COLO668 (cell line): ENCODE measurements around the gene SCGB1C2.
A peak's percentile ranks its signal among the peaks of the same experiment; 100 is the strongest.

Experiments
- DNase-seq: peaks from one replicate; lab custom pipeline; 2025; ENCODE audit not compliant: unreplicated experiment; lab: John Stamatoyannopoulos, UW

Gene SCGB1C2

DNA sequence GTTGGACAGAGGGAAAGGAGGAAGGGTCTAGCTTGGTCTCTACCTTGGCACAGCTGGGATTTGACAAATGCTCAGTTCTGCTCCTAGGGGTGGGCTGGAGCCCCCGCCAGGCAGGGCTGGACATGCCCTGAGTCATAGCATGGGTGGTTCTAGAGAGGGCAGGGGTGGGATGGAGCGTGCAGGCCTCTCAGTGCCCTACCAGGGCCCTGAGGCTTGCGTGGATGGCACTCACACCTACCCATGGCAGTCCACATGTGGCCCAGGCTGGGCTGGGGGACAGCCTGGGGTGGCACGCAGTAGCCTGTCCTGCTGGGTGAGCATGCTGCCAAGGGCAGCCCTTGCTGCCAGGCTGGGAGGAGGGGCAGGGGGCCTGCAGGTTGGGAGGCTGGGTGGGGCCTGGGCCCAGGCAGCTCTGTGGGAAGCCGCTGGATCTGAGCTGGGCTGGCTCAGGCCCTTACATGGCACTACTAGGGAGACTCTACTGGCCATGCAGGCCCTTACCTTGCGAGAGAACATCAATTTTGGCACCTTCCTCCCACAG is 32.8 kb downstream of the SCGB1C2 start:
- no peak for DNase-seq

- DNase-seq = no peak
Observed at GRCh38 chr17:171871-172270, 34.5 kb downstream of the SCGB1C2 start.

DNA sequence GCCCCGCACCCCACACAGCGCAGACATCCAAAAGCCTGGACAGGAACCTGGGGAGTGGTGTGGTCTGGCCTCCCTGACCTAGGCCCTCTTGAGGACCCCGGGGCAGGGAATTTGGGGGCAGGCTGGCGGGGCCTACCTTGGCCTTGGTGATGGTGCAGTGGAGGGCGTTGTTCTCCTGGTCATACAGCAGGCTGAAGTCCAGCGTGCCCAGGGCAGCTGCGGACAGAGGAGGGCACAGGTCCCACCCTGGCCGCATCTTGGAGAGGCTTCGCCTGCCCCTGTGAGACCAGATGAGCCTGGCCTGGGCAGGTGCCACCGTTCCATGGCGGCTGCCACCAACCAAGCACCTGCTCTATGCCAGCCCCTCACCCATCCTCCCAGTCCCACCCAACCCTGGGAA is 35.0 kb downstream of the SCGB1C2 start:
- DNase-seq = no peak

GRCh38 chr17:173166-173911 is 36.0 kb downstream of the SCGB1C2 start:
- DNase-seq = no peak

DNA sequence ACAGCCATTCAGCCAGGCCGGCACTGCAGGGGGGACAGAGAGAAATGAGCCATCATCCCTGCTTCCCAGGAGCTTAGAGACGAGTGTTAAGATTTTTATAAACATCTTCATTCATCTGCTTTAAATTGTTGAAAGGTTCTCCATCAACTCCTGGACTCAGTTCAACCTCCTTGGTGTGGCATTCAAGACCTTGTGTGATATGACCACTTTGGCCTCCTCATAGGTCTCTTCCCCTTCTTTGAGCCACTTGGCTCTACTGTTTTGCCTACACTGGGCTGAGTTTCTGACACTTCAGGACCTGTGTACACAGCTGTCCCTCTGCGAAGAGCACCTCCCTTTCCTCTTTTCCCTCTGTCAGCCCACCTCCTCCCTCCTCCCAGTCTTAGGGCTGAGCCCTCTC is 39.8 kb downstream of the SCGB1C2 start:
- DNase-seq = no peak

- DNase-seq = no peak
Observed at GRCh38 chr17:177762-178161, 40.4 kb downstream of the SCGB1C2 start.

DNA sequence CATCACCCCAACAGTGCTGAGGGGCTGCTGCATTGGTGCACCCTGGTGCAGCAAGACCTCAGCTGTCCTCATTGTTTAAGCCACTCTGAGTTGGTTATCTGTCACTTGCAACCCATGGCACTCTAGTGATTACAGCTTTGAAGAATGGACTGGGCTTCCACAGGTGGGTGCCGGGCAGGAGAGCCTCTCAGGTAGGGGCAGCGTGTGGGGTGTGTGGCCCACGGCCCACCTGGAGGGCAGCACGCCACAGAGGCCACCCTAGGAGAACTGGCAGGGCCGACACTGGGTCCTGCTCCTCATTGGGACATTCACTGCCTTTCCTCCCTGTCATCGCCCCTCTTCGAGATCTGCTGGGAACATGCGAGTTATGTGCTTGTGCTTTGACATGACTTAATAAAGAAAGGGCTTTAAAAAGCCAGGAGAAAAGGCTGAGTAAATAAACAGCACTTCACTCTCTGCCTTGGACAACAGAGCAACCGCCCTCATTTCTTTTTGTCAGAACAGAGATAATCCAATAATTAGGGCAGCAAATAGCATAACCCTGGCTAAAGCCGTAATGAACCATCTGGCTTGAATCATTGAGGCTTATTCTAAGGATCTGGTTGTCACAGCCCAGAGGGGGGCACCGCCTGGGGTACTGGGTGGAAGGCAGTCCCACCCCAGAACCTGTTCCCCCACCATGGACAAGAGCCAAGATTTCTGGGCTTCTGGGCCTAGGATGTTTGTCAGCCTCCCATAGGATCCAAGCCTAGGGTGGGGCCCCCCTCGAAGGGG is 41.1 kb downstream of the SCGB1C2 start:
- no peak for DNase-seq

GRCh38 chr17:179066-179432 is 41.7 kb downstream of the SCGB1C2 start:
- no peak for DNase-seq

GRCh38 chr17:179781-180380 is 42.5 kb downstream of the SCGB1C2 start:
- no peak for DNase-seq

GRCh38 chr17:180381-181244 is 43.2 kb downstream of the SCGB1C2 start:
- DNase-seq = peak; percentile 18

DNA sequence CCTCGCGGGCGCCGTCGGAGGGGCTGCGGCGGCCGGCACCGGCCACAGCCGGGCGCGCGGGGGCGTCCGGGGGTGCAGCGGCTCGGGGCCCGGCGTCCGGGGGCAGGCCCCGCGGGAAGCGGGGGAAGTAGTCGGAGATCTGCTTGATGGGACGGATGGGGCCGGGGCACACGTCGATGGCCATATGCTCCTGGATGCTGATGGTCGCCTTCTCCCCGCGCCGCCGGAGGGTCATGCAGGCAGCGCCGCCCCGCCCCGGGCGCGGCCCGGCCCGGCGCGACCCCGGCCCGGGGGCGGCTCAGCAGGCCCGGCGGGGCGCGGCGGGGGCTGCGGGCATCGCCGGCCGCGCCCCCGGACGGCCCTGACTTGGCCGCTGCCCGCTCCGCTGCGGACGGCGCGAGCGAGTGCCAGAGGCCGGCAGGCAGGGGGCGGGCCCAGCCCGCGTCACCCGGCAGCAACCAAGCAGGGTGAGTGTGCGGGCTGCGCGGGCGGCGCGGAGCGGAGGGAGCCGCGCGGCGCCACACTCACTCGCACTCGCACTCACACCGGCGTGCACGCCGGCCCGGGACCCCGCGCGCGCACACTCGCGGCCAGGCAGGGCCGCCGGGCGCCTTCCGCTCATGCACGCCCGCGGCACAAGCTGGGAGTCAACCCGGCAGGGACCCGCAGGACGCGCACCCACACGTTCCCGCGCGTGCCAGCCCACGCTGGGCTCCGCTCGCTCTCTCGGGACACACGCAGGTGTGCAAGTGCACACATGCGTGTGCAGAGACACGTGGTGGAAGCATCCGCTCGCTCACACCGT is 44.1 kb downstream of the SCGB1C2 start, which contains the start of gene DOC2B:
Gene DOC2B (minus strand): TSS at position 406 of the 805 bp plus-strand sequence. CDS start 171 bp downstream, at position 235.
- DNase-seq = peak; percentile 41

GRCh38 chr17:182050-182751 is 44.8 kb downstream of the SCGB1C2 start:
- peak; percentile 37 for DNase-seq

DNA sequence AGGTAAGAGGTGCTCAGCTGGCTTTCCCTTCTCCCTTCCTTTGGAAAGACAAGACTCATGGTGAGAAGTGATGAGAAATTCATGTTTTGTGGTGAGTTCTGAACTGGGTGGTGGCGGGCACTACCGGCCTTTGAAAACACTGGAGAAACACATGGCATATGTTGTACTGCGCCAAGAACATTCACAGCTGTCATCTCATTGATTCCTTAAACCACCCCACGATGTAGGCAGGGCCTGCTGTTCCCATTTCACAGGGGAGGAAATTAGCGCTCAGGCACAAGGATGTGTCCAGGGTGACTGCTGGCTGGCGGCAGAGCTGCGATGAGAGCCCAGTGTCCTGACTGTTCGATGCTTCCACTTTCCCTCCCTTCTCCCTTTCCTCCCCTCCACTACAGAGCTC is 45.7 kb downstream of the SCGB1C2 start:
- no peak for DNase-seq

DNA sequence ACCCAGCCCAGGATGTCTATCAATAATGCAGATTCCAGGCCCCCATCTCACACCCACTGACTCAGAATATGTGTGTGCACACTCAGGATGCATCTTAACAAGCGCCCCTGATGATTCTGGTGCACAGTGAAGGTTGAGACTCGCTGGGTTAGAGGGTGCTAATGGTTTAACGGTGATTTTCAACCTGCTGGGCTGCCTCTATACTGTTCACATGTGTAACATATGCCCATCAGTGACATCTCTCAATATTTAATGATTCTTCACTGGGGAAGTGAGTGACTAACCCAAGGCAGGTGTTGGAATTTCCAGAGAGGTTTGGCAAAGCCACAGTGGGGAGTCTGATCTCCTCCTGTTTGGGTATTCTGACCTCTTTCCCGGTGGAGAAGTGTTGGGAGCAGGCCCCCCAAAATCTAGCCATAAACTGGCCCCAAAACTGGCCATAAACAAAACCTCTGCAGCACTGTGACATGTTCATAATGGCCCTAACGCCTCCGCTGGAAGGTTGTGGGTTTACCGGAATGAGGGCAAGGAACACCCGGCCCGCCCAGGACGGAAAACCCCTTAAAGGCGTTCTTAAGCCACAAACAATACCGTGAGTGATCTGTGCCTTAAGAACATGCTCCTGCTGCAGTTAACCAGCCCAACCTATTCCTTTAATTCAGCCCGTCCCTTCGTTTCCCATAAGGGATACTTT is 48.2 kb downstream of the SCGB1C2 start:
- no peak for DNase-seq

DNA sequence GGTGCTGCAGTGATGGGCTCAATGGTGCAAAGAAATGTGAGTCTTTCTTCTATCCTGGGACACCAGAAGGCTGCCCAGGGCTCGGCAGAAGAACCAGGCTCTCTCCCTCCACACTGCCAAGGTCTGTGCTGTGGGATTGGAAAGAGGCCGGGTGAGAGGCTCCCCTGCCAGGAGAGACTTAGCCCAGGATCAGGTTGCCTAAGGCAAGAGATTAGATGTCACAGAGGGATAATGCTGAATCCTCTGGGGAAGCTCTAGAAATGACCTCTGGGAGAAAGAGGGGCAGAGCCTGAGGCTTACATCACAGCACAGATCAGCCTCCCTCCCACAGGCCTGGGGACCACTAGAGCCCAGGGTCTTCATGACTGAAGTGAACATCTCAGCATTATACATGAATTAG is 49.8 kb downstream of the SCGB1C2 start:
- DNase-seq = no peak
